WTC11 (cell line): ENCODE results near the gene TYRP1.

Source experiments
- EMX1 ChIP-seq: fragments of 250-450 bp; sonication (Bioruptor Pico); IDR thresholded peaks from 2 replicates; pipeline ENCODE4 v1.8.0; 2021; ENCODE audit warnings: mild to moderate bottlenecking
- ESRRA ChIP-seq: sonication (generic); formaldehyde crosslinking; IDR thresholded peaks from 2 replicates; pipeline ENCODE4 v1.8.1; 2022; ENCODE audit warnings: mild to moderate bottlenecking, missing genetic modification reagents, borderline replicate concordance
- FOXJ3 ChIP-seq: sonication (generic); formaldehyde crosslinking; IDR thresholded peaks from 2 replicates; pipeline ENCODE4 v1.9.0; 2021; ENCODE audit warnings: missing genetic modification reagents, mild to moderate bottlenecking, borderline replicate concordance
- FOXP1 ChIP-seq: sonication (generic); formaldehyde crosslinking; IDR thresholded peaks from 2 replicates; pipeline ENCODE4 v1.8.0; 2022; ENCODE audit warnings: missing genetic modification reagents, mild to moderate bottlenecking, moderate library complexity, borderline replicate concordance
- GABPB1 ChIP-seq: sonication (generic); formaldehyde crosslinking; IDR thresholded peaks from 2 replicates; pipeline ENCODE4 v1.8.1; 2023; ENCODE audit warnings: mild to moderate bottlenecking, missing genetic modification reagents
- NFE2L1 ChIP-seq: sonication (generic); formaldehyde crosslinking; IDR thresholded peaks from 2 replicates; pipeline ENCODE4 v1.8.1; 2023; ENCODE audit warnings: missing genetic modification reagents
- ZBTB21 ChIP-seq: sonication (generic); formaldehyde crosslinking; IDR thresholded peaks from 2 replicates; pipeline ENCODE4 v1.8.1; 2023; ENCODE audit warnings: mild to moderate bottlenecking, missing genetic modification reagents, borderline replicate concordance
- TF ChIP-seq, protein P1 (sequence below): sonication (generic); formaldehyde crosslinking; IDR thresholded peaks from 2 replicates; pipeline ENCODE4 v1.8.0; 2022; ENCODE audit warnings: missing genetic modification reagents
- TF ChIP-seq, protein P2 (sequence below): fragments of 200-600 bp; IDR thresholded peaks from 2 replicates; pipeline ENCODE4 v1.8.0; 2022; ENCODE audit warnings: antibody characterized with exemption
- TF ChIP-seq, protein P3 (sequence below): sonication (generic); formaldehyde crosslinking; IDR thresholded peaks from 2 replicates; pipeline ENCODE4 v1.8.1; 2023; ENCODE audit warnings: mild to moderate bottlenecking, missing genetic modification reagents, moderate library complexity

DNA sequence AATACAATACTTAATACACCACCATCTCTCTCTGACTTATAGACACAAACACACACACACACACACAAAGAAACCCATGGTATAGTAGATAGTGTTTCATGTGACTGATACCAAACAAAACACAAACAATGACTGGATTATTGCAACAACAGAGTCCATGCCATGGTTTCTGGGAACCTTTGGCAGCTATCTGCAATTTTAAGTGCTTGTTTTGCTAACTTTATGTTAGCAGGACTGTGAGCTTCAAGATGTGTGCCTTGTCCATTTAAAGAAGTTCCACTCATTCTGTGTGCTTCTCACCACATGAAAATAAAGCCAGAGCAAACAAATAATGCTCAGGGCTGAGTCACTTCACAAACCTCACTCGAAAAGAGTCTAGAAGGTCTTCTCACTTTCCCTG is 66.6 kb downstream of the TYRP1 start:
- TF ChIP-seq, protein P1, sequence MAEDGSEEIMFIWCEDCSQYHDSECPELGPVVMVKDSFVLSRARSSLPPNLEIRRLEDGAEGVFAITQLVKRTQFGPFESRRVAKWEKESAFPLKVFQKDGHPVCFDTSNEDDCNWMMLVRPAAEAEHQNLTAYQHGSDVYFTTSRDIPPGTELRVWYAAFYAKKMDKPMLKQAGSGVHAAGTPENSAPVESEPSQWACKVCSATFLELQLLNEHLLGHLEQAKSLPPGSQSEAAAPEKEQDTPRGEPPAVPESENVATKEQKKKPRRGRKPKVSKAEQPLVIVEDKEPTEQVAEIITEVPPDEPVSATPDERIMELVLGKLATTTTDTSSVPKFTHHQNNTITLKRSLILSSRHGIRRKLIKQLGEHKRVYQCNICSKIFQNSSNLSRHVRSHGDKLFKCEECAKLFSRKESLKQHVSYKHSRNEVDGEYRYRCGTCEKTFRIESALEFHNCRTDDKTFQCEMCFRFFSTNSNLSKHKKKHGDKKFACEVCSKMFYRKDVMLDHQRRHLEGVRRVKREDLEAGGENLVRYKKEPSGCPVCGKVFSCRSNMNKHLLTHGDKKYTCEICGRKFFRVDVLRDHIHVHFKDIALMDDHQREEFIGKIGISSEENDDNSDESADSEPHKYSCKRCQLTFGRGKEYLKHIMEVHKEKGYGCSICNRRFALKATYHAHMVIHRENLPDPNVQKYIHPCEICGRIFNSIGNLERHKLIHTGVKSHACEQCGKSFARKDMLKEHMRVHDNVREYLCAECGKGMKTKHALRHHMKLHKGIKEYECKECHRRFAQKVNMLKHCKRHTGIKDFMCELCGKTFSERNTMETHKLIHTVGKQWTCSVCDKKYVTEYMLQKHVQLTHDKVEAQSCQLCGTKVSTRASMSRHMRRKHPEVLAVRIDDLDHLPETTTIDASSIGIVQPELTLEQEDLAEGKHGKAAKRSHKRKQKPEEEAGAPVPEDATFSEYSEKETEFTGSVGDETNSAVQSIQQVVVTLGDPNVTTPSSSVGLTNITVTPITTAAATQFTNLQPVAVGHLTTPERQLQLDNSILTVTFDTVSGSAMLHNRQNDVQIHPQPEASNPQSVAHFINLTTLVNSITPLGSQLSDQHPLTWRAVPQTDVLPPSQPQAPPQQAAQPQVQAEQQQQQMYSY: no peak
- no peak for TF ChIP-seq FOXP1 (CRISPR knock-in tag)
- TF ChIP-seq, protein P2, sequence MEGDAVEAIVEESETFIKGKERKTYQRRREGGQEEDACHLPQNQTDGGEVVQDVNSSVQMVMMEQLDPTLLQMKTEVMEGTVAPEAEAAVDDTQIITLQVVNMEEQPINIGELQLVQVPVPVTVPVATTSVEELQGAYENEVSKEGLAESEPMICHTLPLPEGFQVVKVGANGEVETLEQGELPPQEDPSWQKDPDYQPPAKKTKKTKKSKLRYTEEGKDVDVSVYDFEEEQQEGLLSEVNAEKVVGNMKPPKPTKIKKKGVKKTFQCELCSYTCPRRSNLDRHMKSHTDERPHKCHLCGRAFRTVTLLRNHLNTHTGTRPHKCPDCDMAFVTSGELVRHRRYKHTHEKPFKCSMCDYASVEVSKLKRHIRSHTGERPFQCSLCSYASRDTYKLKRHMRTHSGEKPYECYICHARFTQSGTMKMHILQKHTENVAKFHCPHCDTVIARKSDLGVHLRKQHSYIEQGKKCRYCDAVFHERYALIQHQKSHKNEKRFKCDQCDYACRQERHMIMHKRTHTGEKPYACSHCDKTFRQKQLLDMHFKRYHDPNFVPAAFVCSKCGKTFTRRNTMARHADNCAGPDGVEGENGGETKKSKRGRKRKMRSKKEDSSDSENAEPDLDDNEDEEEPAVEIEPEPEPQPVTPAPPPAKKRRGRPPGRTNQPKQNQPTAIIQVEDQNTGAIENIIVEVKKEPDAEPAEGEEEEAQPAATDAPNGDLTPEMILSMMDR: no peak
- no peak for TF ChIP-seq ESRRA (CRISPR knock-in tag)
- no peak for TF ChIP-seq ZBTB21 (CRISPR knock-in tag)
- TF ChIP-seq GABPB1 (CRISPR knock-in tag): no peak
- TF ChIP-seq, protein P3, sequence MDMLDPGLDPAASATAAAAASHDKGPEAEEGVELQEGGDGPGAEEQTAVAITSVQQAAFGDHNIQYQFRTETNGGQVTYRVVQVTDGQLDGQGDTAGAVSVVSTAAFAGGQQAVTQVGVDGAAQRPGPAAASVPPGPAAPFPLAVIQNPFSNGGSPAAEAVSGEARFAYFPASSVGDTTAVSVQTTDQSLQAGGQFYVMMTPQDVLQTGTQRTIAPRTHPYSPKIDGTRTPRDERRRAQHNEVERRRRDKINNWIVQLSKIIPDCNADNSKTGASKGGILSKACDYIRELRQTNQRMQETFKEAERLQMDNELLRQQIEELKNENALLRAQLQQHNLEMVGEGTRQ (CRISPR knock-in tag): no peak
- no peak for TF ChIP-seq EMX1 (CRISPR knock-in tag)
- no peak for TF ChIP-seq FOXJ3 (CRISPR knock-in tag)
- no peak for TF ChIP-seq NFE2L1 (CRISPR knock-in tag)
